ENCODE results near the gene ZNF133. TPM values are rescaled to one million over a fixed set of nuclear protein-coding genes. Genes with fewer than 3 reads are reported as not detected.

Gene ZNF133
- total RNA-seq, 1 experiment from 2014 or later: 16.2 TPM

DNA sequence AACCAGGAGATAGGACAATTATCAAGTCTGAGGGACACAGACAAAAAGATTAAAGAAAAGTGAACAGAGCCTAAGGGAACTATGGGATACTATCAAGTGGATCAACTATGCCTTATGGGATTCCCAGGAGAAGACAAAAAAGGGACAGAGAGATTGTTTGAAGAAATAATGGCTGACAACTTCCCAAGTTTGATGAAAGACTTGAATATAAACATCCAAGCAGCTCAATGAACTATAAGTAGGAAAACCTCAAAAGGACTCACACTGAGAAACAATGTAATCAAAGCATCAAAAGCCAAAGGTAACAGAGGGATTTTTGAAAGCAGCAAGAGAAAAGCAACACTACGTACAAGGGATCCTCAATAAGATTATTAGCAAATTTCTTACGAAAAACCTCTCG lies 11.0 kb downstream of the ZNF133 start (continued):
- no peak for TF ChIP-seq CBFB (CRISPR knock-in tag; IDR thresholded peaks at IDR 0.05; ENCODE audit: low read depth)
- TF ChIP-seq, protein P1, sequence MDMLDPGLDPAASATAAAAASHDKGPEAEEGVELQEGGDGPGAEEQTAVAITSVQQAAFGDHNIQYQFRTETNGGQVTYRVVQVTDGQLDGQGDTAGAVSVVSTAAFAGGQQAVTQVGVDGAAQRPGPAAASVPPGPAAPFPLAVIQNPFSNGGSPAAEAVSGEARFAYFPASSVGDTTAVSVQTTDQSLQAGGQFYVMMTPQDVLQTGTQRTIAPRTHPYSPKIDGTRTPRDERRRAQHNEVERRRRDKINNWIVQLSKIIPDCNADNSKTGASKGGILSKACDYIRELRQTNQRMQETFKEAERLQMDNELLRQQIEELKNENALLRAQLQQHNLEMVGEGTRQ (CRISPR knock-in tag; IDR thresholded peaks at IDR 0.05): no peak

DNA sequence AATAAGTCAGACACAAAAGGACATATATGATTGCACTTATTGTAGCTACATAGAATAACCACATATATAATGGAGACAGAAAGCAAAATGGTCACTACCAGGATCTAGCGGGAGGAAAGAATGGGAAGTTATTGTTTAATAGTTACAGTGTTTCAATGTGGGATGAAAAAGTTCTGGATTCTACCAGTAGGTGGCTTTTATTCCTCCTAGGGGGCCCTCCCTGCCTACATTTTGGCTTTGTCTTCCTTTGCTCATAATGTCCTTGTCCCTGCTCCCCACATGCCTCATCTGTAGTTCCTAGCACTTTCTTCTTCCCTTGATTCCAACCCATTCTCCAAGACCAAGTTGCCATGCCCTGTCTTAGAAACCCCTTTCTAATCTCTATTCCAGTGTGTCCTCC lies 16.3 kb downstream of the ZNF133 start:
- Mint-ChIP-seq H3K4me3 (no peak overlapping the region), H3K27ac (no peak overlapping the region), H3K27me3 (ENCODE audit: low read depth) (no peaks in the 10 kb centered on the region), H3K9me3 (no peaks in the 10 kb centered on the region), H3K36me3 (peaks cover 9% of the 10 kb centered on the region; the same call in 1 of the 2 replicates), H3K4me1 (no peaks in the 10 kb centered on the region)
- ATAC-seq: peak; percentile 70
- CTCF ChIA-PET: no interaction called here
- DNase-seq (ENCODE audit: low spot score): no peak
- POLR2A ChIA-PET: no interaction called here
- TF ChIP-seq, protein P2, sequence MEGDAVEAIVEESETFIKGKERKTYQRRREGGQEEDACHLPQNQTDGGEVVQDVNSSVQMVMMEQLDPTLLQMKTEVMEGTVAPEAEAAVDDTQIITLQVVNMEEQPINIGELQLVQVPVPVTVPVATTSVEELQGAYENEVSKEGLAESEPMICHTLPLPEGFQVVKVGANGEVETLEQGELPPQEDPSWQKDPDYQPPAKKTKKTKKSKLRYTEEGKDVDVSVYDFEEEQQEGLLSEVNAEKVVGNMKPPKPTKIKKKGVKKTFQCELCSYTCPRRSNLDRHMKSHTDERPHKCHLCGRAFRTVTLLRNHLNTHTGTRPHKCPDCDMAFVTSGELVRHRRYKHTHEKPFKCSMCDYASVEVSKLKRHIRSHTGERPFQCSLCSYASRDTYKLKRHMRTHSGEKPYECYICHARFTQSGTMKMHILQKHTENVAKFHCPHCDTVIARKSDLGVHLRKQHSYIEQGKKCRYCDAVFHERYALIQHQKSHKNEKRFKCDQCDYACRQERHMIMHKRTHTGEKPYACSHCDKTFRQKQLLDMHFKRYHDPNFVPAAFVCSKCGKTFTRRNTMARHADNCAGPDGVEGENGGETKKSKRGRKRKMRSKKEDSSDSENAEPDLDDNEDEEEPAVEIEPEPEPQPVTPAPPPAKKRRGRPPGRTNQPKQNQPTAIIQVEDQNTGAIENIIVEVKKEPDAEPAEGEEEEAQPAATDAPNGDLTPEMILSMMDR (IDR thresholded peaks at IDR 0.05): peak; percentile 24
- TF ChIP-seq, protein P3, sequence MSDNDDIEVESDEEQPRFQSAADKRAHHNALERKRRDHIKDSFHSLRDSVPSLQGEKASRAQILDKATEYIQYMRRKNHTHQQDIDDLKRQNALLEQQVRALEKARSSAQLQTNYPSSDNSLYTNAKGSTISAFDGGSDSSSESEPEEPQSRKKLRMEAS (CRISPR knock-in tag; IDR thresholded peaks at IDR 0.05): no peak
- TF ChIP-seq, protein P4, sequence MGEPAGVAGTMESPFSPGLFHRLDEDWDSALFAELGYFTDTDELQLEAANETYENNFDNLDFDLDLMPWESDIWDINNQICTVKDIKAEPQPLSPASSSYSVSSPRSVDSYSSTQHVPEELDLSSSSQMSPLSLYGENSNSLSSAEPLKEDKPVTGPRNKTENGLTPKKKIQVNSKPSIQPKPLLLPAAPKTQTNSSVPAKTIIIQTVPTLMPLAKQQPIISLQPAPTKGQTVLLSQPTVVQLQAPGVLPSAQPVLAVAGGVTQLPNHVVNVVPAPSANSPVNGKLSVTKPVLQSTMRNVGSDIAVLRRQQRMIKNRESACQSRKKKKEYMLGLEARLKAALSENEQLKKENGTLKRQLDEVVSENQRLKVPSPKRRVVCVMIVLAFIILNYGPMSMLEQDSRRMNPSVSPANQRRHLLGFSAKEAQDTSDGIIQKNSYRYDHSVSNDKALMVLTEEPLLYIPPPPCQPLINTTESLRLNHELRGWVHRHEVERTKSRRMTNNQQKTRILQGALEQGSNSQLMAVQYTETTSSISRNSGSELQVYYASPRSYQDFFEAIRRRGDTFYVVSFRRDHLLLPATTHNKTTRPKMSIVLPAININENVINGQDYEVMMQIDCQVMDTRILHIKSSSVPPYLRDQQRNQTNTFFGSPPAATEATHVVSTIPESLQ (CRISPR knock-in tag; IDR thresholded peaks at IDR 0.05): no peak

DNA sequence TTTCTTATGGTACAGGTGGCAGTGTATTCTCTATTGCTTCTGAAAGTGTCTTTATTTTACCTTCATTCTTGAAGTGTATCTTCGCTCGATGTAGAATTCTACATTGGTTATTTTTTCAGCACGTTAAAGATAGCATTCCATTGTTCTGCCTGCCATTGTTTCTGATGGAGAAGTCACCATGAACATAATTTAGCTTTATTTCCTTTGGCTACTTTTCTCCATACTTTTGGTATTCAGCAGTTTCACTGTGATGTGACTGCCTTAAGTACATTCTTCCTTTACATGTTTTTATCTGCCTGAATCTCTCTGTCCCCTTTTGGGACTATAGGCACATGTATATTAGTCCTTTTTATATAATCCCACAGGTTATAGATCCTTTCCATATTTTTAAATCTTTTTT lies 19.0 kb downstream of the ZNF133 start:
- CTCF ChIA-PET: interaction anchor here (0.8 to 1.6 kb wide), 2 partner anchors 16 to 74 kb away, joined by 3 to 5 read pairs; no protein-coding TSS in a partner anchor
- DNase-seq (ENCODE audit: low spot score) (no peak), ATAC-seq (no peak)
- H3K27me3 Mint-ChIP-seq (ENCODE audit: low read depth): no peaks in the 10 kb centered on the region
- H3K4me3 Mint-ChIP-seq: no peak overlapping the region
- POLR2A ChIA-PET: no interaction called here
- H3K36me3 Mint-ChIP-seq: peaks cover 9% of the 10 kb centered on the region; the same call in 1 of the 2 replicates
- TF ChIP-seq RORB (CRISPR knock-in tag; IDR thresholded peaks at IDR 0.05): no peak
- no peak for TF ChIP-seq NR2C2 (CRISPR knock-in tag; IDR thresholded peaks at IDR 0.05)
- no peak for TF ChIP-seq TP53 (CRISPR knock-in tag; IDR thresholded peaks at IDR 0.05)
- TF ChIP-seq, protein P5, sequence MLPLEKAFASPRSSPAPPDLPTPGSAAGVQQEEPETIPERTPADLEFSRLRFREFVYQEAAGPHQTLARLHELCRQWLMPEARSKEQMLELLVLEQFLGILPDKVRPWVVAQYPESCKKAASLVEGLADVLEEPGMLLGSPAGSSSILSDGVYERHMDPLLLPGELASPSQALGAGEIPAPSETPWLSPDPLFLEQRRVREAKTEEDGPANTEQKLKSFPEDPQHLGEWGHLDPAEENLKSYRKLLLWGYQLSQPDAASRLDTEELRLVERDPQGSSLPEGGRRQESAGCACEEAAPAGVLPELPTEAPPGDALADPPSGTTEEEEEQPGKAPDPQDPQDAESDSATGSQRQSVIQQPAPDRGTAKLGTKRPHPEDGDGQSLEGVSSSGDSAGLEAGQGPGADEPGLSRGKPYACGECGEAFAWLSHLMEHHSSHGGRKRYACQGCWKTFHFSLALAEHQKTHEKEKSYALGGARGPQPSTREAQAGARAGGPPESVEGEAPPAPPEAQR (CRISPR knock-in tag; IDR thresholded peaks at IDR 0.05): no peak
- no peak for TF ChIP-seq TCF7 (CRISPR knock-in tag; IDR thresholded peaks at IDR 0.05; ENCODE audit: low read depth)
- TF ChIP-seq, protein P3 (CRISPR knock-in tag; IDR thresholded peaks at IDR 0.05): no peak
- TF ChIP-seq, protein P6, sequence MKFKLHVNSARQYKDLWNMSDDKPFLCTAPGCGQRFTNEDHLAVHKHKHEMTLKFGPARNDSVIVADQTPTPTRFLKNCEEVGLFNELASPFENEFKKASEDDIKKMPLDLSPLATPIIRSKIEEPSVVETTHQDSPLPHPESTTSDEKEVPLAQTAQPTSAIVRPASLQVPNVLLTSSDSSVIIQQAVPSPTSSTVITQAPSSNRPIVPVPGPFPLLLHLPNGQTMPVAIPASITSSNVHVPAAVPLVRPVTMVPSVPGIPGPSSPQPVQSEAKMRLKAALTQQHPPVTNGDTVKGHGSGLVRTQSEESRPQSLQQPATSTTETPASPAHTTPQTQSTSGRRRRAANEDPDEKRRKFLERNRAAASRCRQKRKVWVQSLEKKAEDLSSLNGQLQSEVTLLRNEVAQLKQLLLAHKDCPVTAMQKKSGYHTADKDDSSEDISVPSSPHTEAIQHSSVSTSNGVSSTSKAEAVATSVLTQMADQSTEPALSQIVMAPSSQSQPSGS (CRISPR knock-in tag; IDR thresholded peaks at IDR 0.05; ENCODE audit: borderline replicate concordance, low read depth): no peak
- no peak for TF ChIP-seq IRF2 (CRISPR knock-in tag; IDR thresholded peaks at IDR 0.05; ENCODE audit: borderline replicate concordance, low read depth)
- no peak overlapping the region for H3K27ac Mint-ChIP-seq
- H3K4me1 Mint-ChIP-seq: no peaks in the 10 kb centered on the region
- no peaks in the 10 kb centered on the region for H3K9me3 Mint-ChIP-seq

DNA sequence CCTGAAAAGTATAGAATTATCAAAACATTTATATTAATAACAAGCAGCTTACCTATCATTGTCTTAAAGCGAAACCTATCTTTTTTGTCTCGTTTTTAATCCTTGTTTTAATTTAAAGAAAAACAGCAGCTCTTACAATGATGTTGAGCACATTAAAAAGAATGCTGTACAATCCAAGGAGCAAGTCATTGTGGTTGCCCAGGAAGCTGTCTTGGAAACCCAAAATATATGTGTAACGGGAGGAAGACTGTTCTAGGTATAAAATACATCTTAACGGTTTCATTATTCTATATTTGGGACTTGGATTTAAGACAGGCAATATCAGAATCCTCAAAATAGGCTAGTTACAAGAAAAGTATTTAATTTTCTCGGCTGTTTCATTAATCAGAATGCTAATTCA lies 21.7 kb downstream of the ZNF133 start:
- H3K4me1 Mint-ChIP-seq: no peaks in the 10 kb centered on the region
- peaks cover 11% of the 10 kb centered on the region for H3K36me3 Mint-ChIP-seq
- no peaks in the 10 kb centered on the region for H3K9me3 Mint-ChIP-seq
- no peak overlapping the region for H3K27ac Mint-ChIP-seq
- no peak for TF ChIP-seq ESRRA (CRISPR knock-in tag; IDR thresholded peaks at IDR 0.05; ENCODE audit: borderline replicate concordance)
- TF ChIP-seq ZNF263 (CRISPR knock-in tag; IDR thresholded peaks at IDR 0.05; ENCODE audit: low read depth): no peak
- TF ChIP-seq, protein P2 (IDR thresholded peaks at IDR 0.05): no peak
- TF ChIP-seq NFE2L1 (CRISPR knock-in tag; IDR thresholded peaks at IDR 0.05): no peak
- TF ChIP-seq CREB1 (CRISPR knock-in tag; IDR thresholded peaks at IDR 0.05): no peak
- TF ChIP-seq OVOL2 (CRISPR knock-in tag; IDR thresholded peaks at IDR 0.05; ENCODE audit: borderline replicate concordance): no peak
- TF ChIP-seq KAT7 (CRISPR knock-in tag; IDR thresholded peaks at IDR 0.05; ENCODE audit: borderline replicate concordance): no peak
- TF ChIP-seq RELA (CRISPR knock-in tag; IDR thresholded peaks at IDR 0.05; ENCODE audit: borderline replicate concordance): no peak
- DNase-seq (ENCODE audit: low spot score) (no peak), ATAC-seq (no peak)
- no peaks in the 10 kb centered on the region for H3K27me3 Mint-ChIP-seq (ENCODE audit: low read depth)
- CTCF ChIA-PET: no interaction called here
- no peak overlapping the region for H3K4me3 Mint-ChIP-seq
- POLR2A ChIA-PET: no interaction called here

Data from WTC11 (cell line).